ENCODE measurements around the gene PRB3.

Gene PRB3

GRCh38 chr12:11269607-11270006, at the start of gene PRB3:
TSS of gene PRB3 (minus strand) at chr12:11269707. CDS start at chr12:11269669, 38 bp downstream.
- no peak for FAIRE-seq
- peak; percentile 1 for DNase-seq (ENCODE audit: low spot score)

GRCh38 chr12:11310336-11310735, 40.8 kb upstream of the PRB3 start, which contains the start of gene PRB4:
TSS of gene PRB4 (minus strand) at chr12:11310436. CDS start at chr12:11310398, 38 bp downstream.
- FAIRE-seq (no peak), DNase-seq (ENCODE audit: low spot score) (no peak)

- no peak for FAIRE-seq
Observed at GRCh38 chr12:11307143-11307542, 37.6 kb upstream of the PRB3 start.

GRCh38 chr12:11273449-11273848, 3.9 kb upstream of the PRB3 start:
- DNase-seq (ENCODE audit: low spot score), result no peak
- no peak for FAIRE-seq

More at GRCh38 chr12:11307143-11307542, 37.6 kb upstream of the PRB3 start:
- no peak for DNase-seq (ENCODE audit: low spot score)

- no peak for FAIRE-seq
- DNase-seq (ENCODE audit: low spot score), result no peak
Observed at GRCh38 chr12:11264501-11264900, 5.0 kb downstream of the PRB3 start.

GRCh38 chr12:11246489-11246888, 23.0 kb downstream of the PRB3 start:
- DNase-seq (ENCODE audit: low spot score), result no peak
- no peak for FAIRE-seq

- FAIRE-seq, result no peak
- no peak for DNase-seq (ENCODE audit: low spot score)
Observed at GRCh38 chr12:11242656-11243055, 26.9 kb downstream of the PRB3 start.

- no peak for FAIRE-seq
- no peak for DNase-seq (ENCODE audit: low spot score)
Observed at GRCh38 chr12:11240348-11240930, 29.1 kb downstream of the PRB3 start.

GRCh38 chr12:11238275-11238674, 31.2 kb downstream of the PRB3 start:
- DNase-seq (ENCODE audit: low spot score) (no peak), FAIRE-seq (no peak)

- DNase-seq (ENCODE audit: low spot score), result no peak
- no peak for FAIRE-seq
Observed at GRCh38 chr12:11233532-11233931, 36.0 kb downstream of the PRB3 start.

- FAIRE-seq (no peak), DNase-seq (ENCODE audit: low spot score) (peak; percentile 14)
Observed at GRCh38 chr12:11228296-11228879, 41.1 kb downstream of the PRB3 start.

GRCh38 chr12:11227373-11227772, 42.1 kb downstream of the PRB3 start:
- no peak for DNase-seq (ENCODE audit: low spot score)
- no peak for FAIRE-seq

Data from RCC 7860 (cell line).